ENCODE results near the gene KIAA0232.
A peak's percentile ranks its signal among the peaks of the same experiment; 100 is the strongest.
"Not testable (repeated sequence)": the region's sequence is repeated elsewhere in the genome, so short reads cannot be mapped to it uniquely, and the experiment has no call there.

Gene KIAA0232

DNA sequence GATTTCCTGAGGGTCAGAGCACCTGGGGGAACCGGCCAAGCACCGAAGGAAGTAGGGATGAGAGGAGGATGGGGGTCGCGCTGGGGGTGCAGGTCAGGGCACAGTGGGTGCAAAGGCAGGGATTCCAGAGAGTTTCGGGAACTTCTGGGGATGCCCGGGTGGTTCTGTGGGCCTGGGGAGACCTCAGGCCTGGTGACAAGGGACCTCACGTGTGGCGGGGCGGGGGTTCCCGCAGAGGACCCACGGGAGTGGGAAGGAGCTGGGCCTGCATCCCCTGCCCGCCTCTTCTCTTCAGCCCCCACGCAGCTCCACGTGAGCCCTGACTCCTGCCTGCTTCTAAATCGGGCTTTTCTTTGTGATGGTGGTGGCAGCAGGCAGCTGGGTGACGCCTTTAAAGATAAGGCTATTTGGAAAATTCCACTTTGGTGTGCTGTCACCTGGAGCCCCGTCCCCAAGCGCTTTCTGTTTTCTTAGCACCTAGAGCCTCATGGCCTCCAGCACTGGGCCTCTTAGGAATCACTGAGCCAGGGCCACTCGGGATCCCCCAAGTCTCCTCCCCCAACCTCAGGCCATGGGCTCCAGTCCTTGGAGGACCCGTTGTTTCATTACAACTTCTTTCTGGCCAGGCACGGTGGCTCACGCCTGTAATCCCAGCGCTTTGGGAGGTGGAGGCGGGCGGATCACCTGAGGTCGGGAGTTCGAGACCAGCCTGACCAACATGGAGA, 120.0 kb downstream of the KIAA0232 start:
- DNase-seq (ENCODE audit: low read depth in 2 of 2) = no peak

DNA sequence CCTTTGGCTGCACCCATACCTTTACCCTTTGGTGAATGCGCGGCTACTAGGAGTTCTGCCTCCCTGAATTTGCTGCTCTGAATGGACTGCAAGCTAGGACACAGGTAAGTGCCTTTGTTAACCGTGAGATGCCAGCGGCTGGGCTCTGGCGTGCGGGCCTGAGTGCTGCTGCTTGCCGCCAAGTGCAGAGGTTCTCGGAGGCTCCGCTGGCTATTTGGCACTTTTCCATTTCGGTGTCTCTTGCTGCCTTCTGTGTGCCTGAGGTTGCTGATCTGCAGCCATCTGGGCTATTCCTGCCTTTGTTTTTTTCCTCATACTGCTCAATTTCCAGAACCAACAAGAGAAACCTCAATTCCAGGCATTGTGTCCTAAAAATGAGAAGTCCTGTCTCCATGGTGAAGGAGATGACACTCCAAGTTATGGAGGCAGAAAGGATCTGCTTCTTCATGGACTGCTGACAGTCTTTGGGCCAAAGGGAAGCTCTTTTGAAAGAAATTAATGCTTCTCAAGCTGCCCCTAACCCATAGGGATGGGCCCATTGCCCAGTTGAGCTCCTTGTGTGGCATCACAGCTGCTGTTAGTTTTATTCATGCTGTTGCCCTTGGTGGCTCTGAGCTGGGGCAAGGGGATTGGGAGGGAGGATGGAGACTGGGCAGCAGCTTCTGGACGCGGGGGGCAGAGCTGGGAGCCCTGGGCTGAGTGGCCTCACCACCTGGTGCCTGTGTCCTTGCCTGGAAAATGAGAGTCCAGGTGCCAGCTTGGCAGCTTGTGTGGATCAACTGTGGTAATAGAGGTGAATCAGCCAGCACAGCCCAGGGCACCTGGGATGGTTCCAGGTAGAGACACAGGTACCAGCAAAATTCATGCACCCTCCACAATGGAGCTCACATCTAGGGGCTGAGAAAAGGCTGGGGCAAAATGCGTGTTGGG, 123.3 kb downstream of the KIAA0232 start:
- no peak for DNase-seq (ENCODE audit: low read depth in 2 of 2)

DNA sequence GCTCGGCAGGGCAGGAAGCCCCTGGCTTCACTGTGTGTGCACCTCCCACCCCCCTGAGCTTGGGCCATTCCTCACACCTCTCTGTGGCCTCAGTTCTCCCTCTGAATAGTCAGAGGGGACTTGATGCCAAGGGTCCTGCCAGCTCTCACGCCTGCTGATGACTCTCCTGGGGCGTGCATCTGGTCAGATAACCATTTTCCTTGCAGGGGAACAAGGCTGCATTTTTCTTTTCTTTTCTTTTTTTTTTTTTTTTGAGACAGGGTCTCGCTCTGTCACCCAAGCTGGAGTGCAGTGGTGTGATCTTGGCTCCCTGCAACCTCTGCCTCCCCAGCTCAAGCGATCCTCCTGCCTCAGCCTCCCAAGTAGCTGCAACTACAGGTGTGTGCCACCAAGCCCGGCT, 124.0 kb downstream of the KIAA0232 start:
- not testable (repeated sequence) for DNase-seq (ENCODE audit: low read depth in 2 of 2)

DNA sequence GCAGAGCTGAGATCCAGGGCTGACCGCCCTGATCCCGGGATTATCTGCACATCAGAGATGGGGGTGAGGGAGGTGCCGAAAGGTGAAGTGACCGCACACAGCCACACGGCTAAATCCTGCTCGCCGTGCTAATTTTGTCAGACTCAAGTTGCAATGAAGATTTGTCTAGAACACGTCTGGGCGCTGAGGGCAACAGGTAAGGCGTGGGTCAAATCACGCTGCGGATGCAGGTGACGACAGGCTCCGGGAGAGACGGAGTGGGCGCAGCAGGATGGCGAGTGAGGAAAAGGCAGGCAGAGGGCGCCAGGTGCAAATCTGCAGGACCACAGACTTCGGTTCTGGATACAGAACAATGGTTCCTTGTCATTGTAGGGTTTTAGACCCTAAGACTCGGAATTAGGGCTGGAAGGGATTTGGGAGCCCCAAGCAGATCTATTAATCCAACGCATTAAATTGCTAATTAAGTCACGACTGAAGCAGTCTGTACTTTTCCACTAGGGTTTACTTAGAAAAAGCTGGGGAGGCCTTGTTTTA, 125.2 kb downstream of the KIAA0232 start:
- DNase-seq (ENCODE audit: low read depth in 2 of 2) = no peak

DNA sequence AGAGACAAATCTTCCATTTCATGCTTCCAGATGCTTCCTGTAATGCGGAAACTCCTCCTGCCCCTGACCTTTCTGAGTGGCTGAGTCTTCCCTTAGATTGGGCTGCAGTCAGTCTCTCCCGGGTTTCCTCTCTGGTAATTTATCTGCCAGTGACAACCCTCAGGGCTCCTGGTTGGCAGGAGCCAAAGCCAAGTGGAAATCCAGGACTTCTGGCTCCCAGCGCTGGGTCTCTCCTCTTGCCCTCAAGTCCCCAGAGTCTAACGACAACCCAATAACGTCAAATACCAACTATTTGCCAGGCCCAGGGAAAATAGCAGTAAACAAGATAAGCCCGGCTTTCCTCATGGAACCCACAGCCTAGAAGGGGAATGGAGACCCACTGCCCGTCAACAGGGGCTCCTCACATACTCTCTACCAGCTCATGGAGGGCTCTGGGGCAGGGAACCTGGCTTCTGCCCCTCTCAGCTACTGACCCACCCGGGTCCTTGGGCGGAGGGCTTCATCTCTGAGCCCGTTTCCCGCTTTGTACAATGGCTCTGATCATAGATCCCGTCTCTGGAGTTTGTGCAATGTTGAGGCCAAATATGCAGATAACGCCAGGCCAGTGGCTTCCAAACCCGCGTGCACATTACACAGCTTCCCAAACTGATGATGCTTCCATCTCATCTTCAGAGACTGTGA, 126.0 kb downstream of the KIAA0232 start:
- no peak for DNase-seq (ENCODE audit: low read depth in 2 of 2)

DNA sequence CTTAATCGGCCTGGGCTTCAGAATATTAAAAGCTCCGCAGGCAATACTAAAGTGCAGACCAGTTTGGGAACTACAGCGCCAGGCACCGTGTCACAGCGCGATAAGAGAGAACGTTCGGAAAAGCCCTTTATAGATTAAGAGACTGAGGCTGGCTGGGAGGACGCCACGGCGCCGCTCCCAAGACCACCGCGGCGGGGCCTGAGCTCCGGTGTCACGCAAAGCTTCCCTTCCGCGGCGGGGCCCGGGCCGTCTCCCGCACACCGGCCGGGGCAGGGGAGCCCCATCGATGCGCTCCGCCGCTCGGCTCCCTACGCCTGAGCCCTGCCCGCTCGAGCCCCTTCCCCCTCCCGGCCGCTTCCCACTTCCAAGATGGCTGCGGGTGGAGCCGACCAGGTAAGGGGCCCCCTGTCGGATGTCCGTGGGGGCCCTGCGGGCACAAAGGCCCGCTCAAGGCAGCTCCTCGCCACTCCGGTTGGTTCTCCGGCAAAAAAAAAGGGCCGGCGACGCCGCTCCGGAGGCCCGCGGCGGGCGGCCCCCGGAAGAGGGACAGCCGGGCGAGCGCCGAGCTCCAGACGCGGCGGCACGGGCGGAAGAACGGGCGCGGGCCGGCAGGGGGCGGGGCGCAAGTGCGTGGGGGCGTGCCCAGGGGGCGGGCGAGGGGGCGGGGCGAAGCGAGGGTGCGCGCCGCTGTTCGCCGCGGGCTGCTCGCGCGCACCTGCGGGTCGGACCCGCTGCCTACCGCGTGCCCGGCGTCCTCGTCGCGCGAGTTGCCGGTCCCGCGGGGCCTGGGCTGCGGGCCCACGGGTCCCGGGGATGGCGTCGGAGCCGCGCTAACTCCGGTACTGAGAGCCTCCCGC, 126.8 kb downstream of the KIAA0232 start, which contains the start of gene TBC1D14:
Gene TBC1D14, plus strand, starts transcription at position 714 of the 857 bp plus-strand sequence. CDS start 13,564 bp downstream, outside the sequence.
- peak; percentile 66 to 78 for DNase-seq (ENCODE audit: low read depth in 2 of 2)

DNA sequence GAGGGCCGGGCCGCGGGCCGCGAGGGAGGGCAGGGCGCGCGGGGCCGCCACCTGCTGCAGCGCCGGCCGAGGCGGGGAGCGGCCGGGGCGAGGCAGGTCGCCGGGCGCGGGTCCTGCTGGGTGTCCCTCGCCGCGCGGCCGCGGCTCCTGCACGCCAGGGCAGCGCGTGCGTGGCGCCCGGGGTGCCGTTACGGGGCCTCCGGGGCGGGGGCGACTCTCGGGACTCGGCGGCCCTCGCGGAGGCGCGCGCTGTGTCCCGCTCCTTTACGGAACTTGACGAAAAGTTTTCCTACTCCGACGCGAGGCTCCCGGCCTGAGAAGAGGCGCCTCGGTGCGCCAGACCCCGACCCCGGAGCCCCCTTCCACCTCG, 127.4 kb downstream of the KIAA0232 start:
- no peak for DNase-seq (ENCODE audit: low read depth in 2 of 2)

DNA sequence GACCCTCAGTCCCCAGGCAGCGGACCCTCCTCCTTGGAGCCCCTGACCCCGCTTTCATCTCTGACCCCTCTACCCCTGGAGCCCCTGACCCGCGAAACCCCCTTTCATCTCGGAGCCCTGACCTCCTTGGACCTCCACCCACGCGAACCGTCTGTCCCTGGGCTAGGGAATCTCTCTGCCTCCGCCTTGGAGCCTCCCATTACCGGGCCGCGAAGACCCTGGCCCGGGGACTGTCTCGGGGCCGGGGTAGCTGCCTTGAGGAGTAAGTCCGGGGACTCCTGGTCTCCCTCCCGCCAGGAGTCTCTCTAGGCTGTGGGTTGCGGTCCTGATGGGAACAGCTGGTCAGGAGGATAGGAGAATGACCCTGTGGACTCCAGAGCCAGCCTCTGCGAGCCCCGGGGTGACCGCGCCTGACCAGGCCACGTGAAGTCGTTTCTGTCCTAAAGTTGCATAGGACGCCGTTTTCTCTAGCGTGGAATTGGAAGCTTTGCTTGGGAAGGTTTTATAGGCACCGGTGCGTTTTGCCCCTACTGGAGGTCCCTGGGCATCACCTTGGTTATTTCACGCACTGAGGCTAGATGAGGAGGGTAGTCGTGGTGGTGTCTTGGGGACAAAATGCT, 127.9 kb downstream of the KIAA0232 start:
- no peak for DNase-seq (ENCODE audit: low read depth in 2 of 2)

DNA sequence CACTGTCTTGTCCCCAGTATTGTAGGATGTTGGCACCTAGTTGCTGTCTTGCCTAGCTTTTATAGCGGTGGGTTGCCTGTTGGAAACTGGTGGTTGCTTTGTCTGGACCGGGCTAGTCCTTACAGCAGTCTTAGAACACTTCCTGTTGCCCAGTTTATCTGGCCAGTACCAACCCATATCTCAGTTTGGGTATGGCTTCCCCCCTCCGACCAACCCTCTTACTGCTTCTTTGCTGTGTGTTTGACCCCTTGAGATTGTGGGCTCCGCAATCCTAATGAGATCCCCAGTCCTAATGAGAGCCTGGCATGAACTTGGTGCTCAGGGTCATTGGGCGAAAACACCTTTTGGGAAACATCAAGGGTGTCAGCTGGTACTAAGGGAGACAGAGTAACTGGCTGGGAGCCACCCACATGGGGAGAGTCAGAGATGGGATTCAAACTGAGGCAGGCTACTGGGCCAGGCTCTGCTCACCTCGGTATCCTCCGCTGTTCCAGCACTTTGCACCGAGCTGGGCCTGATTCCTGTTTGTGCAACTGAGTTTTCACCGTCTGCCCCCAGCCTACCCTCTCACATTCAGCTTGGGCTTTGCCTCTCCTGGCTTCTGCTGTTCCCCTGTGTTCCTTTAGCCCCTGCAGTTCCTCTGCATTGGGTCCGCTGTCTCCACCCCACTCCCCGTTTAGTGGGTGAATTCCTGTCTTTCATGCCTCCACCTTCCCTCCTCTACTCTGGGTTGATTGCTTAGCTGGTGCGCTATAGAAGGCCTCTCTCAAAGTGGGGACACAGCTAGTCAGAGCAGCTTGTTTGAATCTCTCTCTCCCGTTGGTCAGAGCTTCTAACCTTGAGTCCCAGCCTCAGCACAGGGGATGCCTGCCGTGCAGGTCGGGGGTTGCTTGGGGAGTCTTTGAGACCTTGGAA, 128.7 kb downstream of the KIAA0232 start:
- no peak for DNase-seq (ENCODE audit: low read depth in 2 of 2)

DNA sequence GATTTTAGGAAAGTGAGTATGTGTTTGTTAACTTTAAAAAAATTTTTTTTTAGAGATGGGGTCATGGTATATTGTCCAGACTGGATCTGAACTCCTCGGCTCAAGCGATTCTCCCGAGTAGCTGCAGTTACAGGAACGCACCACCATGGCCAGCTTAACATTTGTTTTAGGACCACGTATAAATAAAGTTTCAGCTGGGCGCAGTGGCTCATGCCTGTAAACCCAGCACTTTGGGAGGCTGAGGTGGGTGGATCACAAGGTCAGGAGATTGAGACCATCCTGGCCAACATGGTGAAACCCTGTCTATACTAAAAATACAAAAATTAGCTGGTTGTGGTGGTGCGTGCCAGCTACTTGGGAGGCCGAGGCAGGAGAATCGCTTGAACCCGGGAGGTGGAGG, 129.4 kb downstream of the KIAA0232 start:
- not testable (repeated sequence) for DNase-seq (ENCODE audit: low read depth in 2 of 2)

DNA sequence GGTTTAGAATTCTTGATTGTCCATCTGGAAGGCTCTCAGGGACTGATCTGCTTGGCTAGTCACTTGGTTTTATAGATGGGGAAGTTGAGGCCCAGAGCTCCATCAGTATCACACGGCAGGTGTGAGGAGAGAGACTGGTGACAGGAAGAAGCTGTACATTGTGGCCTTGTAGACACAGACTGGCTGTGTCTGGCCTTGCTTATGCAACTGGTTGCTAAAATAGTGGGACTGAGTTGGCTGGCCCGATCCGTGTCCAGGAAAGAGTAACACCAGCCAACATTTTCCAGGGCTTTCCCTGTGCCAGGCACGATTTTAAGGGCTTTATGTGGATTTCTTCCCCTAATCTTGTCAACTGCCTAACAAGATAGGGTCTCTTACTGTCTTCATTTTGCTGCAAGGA, 129.9 kb downstream of the KIAA0232 start:
- no peak for DNase-seq (ENCODE audit: low read depth in 2 of 2)

DNA sequence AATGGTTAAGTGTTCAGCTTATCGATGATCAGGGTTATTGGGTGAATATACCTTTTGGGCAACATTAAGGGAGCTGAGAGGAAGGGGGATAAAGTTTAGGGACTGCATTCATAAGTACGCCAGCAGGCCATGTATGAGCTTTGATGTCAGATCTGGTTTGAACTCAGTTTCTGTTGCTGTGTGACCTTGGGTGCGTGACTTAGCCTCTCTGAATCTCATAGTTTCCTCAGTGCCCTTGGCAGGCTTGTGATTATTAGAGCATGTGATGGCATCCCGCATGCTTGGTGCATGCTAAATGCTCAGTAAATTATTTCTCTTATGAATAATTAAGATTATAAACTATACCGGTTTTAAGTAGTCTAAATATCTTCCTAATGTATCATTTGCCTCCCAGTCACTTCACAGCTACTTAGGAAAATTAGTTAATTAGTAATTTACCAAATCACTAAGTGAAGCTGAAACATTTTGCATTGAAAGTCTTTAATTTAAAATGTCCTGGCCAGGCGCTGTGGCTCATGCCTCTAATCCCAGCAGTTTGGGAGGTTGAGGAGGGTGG, 130.9 kb downstream of the KIAA0232 start:
- no peak for DNase-seq (ENCODE audit: low read depth in 2 of 2)

DNA sequence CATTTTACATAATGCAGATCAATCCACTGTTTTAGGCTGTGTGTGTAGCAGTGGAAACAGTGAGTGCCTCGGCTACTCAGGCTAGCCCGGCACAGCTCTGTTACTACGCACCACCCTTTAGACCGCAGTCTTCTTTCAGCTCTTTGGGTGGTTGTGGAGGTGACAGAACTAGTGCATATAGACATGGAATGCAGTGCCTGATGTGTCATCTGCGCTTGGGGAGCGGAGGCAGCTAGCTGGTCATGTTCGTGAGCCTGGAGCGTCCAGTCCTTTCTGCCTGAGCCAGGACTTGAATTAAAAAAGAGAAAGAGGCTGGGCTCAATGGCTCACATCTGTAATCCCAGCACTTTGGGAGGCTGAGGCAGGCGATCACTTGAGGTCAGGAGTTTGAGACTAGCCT, 131.9 kb downstream of the KIAA0232 start:
- no peak for DNase-seq (ENCODE audit: low read depth in 2 of 2)

DNA sequence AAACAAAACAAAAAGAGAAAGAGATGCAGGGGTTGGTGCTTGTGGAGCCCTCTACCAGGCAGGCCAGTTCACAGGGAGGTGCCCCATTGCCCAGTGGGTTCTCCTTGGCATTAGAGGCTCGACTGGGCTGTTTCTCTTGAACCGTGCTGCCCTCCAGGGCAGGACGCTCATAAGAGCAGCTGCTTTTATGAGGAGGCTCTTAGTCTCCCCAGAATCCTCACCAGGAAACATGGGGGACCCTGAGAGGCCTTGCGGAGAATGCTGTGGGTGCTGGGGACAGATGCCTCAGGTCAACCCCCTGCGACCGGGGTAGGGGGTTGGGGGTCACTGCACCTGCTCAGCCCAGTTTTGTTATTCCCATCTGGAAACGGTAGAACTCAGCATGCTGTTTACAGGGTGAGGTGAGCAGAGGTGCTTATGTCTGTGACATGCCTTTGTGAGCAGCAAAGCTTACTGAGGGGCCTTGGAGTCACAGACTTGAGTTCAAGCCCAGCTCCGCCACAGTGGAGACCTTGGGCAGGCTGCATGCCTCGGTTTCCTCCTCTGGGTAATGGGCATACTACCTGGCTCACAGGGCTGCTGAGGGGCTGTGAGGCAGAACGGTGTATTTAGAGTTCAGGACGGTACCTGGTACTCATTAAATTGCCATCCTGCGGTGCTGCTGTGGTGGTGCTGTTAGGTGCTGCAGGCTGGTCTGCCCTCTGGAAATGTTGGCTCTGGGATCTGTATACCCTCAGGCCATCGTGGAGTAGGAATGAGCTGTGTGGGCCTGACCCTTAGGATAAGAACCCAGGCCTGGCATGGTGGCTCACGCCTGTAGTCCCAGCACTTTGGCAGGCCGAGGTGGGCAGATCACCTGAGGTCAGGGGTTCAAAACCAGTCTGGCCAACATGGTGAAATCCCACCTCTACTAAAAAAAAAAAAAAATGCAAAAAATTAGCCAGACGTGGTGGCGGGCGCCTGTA, 132.8 kb downstream of the KIAA0232 start:
- no peak for DNase-seq (ENCODE audit: low read depth in 2 of 2)

DNA sequence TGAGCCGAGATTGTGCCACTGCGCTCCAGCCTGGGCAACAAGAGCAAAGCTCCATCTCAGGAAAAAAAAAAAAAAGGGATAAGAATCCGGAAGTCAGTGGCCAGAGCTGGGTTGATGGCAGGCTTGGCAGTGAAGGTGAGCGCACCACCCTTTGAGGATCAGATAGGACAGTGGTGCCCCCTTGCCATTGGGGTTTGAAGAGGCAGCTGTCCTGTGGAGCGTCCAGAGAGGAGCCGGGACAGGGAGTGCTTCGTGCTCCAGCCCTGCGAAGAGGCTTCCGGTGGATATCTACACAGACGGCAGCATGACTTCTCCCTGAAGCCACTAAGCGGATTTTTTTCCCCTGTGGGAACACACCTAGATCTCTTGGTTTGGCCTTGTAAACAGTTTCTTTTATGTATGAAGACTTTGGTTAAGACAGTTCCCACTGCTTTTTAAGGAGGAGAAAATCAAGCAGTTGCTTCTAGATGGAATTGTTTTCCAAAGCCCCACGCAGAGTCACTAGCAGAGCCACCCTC, 133.6 kb downstream of the KIAA0232 start:
- DNase-seq (ENCODE audit: low read depth in 2 of 2) = no peak

DNA sequence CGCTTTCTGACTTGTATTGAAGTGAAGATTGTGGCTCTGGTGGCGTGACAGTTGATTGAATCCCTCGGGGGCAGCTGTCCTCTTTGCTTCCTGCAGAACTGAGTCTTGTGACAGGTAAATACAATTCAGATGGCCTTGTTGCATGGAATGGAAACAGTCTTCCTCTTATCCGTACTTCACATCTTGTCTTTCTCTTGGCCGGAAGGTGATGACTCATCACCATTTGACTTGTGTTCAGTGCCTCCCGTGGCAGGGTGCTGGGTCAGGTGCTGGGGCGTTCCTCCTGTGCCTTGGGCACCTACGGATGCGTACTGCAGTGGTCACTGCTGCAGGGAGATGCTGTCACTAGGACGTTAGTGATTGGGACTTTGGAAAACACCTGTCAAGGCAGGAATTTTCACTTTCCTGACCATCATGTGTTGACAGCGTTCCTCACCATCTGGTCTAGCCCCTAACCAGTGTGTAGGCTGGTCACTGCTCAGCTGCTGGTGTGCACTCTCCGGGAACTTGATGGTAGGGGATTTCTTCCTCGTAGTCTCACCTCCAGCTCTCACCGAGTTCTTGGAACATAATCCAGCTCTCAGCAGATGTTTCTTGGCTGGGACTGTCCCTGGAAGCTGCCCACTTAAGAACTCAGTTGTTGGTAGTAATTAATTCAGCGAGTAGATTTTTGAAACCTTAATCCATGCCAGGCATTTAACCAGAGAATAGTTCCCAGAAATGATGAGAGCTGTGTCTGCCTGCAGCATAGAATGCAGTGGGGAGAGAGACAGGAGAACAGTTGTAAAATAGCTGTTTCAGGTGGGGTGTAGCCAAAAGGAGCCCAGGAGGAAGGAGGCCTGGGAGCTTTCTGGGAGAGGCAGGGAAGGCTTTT, 134.3 kb downstream of the KIAA0232 start:
- DNase-seq (ENCODE audit: low read depth in 2 of 2) = peak in 1 of 2 donors; percentile 40
